Cortex of kidney (tissue), 1 donor: Measurements from ENCODE around the gene CLCN6.

Experiments used
- DNase-seq: peaks from one replicate; lab custom pipeline; 2025; lab: John Stamatoyannopoulos, UW

The CLCN6 gene

GRCh38 chr1:11855430-11855829 lies 49.4 kb downstream of the CLCN6 start:
- no peak for DNase-seq

GRCh38 chr1:11856698-11857097 lies 50.7 kb downstream of the CLCN6 start:
- DNase-seq = no peak

DNA sequence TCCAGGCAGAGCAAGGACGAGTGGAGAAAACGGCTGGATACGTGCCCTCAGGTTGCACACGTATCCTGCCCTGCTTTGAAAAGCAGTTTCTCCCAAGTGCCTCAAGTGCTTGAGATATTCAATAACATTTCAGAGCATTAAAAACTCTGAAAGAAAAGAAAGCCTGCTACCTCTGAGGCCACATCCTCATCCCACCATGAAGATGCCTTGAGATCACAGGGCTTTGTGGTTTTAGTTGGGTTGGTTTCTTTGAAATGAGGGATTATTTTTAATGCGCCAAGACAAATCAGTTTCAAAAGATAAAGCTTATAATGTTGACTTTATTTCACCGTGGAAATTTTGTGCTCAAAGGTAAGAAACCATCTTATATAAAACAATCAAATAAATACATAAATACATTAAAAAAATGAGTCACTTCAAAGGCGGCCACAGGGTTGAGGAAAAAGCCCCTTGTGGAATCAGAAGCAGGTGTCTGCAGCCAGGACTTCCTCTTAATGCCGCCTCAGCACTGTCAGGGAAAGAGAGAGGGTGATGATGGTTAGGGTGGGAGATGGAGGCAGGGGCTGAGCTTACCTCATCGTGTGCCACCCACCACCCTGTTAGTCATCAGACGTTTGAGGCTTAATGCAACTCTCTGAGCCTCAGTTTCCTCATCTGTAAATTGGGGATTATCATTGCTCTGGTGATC lies 51.3 kb downstream of the CLCN6 start:
- DNase-seq = no peak

DNA sequence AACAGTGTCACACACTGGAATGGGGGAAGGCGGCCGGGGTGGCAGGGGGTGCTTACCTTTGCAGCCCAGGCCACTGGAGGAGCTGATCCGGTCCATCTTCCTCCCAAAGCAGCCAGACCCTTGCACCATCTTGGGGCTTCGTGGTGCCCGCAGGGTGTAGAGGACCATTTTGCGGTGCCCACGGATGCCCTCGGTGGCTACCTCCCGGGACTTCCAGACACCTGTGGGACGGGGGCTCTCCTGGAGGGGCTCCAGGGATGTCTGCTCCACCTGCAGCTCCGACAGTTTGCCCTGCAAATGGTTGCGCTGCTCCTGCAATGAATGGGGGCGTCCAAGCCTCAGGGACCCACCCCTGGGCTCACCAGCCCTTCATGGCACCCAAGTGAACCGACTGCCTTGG lies 52.2 kb downstream of the CLCN6 start:
- DNase-seq = no peak

GRCh38 chr1:11858613-11858967 lies 52.6 kb downstream of the CLCN6 start, which contains the start of gene NPPB:
Gene NPPB, minus strand, starts transcription at chr1:11858945. Its CDS starts 112 bp downstream, at chr1:11858833.
- DNase-seq = no peak

- no peak for DNase-seq
Observed at GRCh38 chr1:11858968-11859871, 53.2 kb downstream of the CLCN6 start.

- no peak for DNase-seq
Observed at GRCh38 chr1:11860083-11860482, 54.1 kb downstream of the CLCN6 start.

DNA sequence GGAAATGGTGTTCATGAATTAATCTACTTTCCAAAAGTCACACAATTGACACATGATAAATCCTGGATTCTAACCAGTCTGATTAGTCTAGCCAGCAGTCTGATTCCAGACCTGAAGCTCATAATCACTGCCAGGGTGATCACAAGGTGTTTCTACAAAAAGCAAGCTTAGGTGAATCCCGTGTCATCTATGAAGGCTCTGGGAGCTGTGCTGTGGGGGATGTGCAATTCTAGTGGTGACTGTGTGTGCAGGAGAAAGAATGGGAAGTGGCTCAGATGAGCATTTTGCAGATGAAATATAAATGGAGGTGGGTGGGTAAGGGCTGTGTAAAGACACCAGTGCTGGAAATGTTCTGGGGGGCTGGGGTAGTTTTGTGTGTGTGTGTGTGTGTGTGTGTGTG lies 54.6 kb downstream of the CLCN6 start:
- no peak for DNase-seq

DNA sequence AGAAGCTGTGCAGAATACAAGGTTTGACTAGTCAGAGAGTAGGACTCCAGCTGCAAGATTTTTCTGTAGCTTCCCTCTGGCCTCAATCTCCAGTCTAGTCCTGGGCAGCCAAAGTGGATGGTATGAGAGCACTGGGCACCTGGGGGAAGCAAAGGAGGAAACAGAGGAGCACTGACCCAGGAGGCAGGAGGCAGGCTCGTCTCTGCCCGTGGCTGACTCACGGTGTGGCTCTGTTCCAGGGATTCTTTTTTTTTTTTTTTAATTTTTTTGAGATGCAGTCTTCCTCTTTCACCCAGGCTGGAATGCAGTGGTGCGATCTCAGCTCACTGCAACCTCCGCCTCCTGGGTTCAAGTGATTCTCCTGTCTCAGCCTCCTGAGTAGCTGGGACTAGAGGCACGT lies 56.9 kb downstream of the CLCN6 start:
- DNase-seq = no peak

- no peak for DNase-seq
Observed at GRCh38 chr1:11868331-11868980, 62.5 kb downstream of the CLCN6 start.

DNA sequence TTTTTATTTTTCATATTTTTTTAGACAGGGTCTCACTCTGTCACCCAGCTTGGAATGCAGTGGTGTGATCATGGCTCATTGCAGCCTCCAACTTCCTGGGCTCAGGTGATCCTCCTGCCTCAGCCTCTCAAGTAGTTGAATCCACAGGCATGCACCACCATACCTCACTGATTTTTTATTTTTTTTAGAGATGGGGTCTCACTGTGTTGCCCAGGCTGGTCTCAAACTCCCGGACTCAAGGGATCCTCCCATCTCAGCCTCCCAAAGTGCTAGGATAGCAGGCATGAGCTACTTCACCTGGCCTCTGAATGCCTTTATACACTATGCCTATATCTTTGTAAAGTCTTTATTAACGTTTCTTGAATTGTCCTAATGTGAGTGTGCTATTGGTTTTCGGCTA lies 63.1 kb downstream of the CLCN6 start:
- no peak for DNase-seq

GRCh38 chr1:11869650-11870207 lies 63.7 kb downstream of the CLCN6 start:
- no peak for DNase-seq

- DNase-seq = no peak
Observed at GRCh38 chr1:11872545-11872944, 66.6 kb downstream of the CLCN6 start.

- DNase-seq = no peak
Observed at GRCh38 chr1:11873395-11874257, 67.6 kb downstream of the CLCN6 start.

GRCh38 chr1:11874258-11874562 lies 68.2 kb downstream of the CLCN6 start:
- no peak for DNase-seq

DNA sequence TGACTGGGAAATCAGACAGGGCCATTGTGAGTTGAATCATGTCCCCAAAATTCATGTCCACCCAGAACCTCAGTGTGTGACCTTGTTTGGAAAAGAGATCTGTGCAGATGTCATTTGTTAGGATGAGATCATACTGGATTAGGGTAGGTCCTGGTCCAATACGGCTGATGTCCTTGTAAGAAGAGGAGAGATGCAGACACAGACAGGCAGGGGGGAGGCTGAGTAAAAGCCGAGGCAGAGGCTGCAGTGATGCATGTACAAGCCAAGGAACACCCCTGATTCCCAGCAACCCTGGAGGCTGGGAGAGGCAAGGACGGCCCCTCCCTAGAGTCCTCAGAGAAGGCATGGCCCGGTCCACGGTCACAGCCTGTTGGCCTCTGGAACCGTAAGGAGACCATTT lies 68.6 kb downstream of the CLCN6 start:
- no peak for DNase-seq

- DNase-seq = no peak
Observed at GRCh38 chr1:11875094-11875493, 69.1 kb downstream of the CLCN6 start.

GRCh38 chr1:11877074-11877473 lies 71.1 kb downstream of the CLCN6 start:
- no peak for DNase-seq

DNA sequence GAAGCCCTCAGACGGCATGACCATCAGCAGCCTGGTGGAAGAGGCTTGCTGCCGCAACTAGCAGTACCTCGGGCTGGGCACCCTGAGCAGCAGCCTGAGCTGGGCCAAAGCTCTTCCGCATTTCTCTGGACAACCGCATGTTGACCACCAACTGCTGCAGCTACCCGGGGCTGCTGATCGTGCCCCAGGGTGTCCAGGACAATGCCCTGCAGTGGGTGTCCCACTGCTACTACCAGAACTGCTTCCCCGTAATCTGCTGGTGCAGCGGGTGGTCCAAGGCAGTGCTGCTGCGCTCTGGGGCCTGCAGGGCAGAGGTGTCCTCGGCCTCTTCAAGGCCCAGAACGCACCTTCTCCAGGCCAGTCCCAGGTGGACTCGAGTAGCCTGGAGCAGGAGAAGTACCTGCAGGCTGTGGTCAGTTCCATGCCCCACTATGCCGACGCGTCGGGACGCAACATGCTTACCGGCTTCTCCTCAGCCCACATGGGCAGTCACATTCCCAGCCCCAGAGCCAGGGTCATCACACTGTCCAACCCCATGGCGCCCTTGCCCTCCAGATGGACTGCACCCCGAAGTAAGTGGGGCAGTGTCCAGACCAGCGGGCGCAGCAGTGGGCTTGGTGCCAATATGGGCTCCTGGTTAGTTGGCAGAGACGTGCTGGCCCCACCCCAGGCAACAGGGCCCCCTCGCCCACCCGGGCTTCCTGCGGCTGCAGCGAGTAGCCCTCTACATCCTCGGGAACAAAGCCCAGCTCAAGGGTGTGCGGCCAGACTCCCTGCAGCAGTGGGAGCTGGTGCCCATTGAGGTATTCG lies 72.3 kb downstream of the CLCN6 start:
- no peak for DNase-seq

GRCh38 chr1:11878891-11879190 lies 72.8 kb downstream of the CLCN6 start:
- no peak for DNase-seq
